AG04450 (cell line): ENCODE data around the gene FANCC. TPM values are rescaled to one million over a fixed set of nuclear protein-coding genes. Genes with fewer than 3 reads are reported as not detected.

ENCODE experiments used
- CTCF ChIA-PET: fragments of 300-600, 350-600 bp; formaldehyde crosslinking; extraction: SDS; loops from one replicate; lab custom pipeline; 2022; ENCODE audit warnings: antibody characterized with exemption, inconsistent platforms; lab: Charles Lee
- POLR2A ChIA-PET: fragments of 350-600 bp; formaldehyde crosslinking; extraction: SDS; loops from one replicate; lab custom pipeline; 2021; ENCODE audit warnings: antibody characterized with exemption, inconsistent platforms; lab: Yijun Ruan, JAX
- DNase-seq: peaks from one replicate; pipeline ENCODE4 v3.0.0-alpha.2; 2011; ENCODE audit warnings: low read depth, low spot score
- H3K27ac ChIP-seq: one replicate; pipeline ENCODE4 v1.5.1; 2012; ENCODE audit warnings: low read depth, low read length, control low read depth
- H3K27me3 ChIP-seq: one replicate; pipeline ENCODE4 v1.6.0; 2012; ENCODE audit warnings: low read length; ENCODE audit not compliant: control insufficient read depth, insufficient read depth
- H3K4me3 ChIP-seq: 2 replicates; pipeline ENCODE4 v1.5.1; 2011; ENCODE audit warnings: mild to moderate bottlenecking, low read depth, low read length, control low read depth
- H3K9me3 ChIP-seq: 2 replicates; pipeline ENCODE4 v1.5.1; 2012; ENCODE audit warnings: low read length; ENCODE audit not compliant: control insufficient read depth, insufficient read depth
- polyA plus RNA-seq: library from polyadenylated mRNA; depleted of rRNA; stranded (reverse); fragments of >200 nt; gene quantifications from 2 replicates; pipeline ENCODE4 v1.2.3, GENCODE V29; 2011
- TF ChIP-seq, protein P1 (sequence below): IDR thresholded peaks from 2 replicates; pipeline ENCODE4 v1.5.1; 2011; ENCODE audit warnings: low read depth, low read length, control low read depth, inconsistent platforms

FANCC gene
- polyA plus RNA-seq, 1 experiment = 10.8 TPM

DNA sequence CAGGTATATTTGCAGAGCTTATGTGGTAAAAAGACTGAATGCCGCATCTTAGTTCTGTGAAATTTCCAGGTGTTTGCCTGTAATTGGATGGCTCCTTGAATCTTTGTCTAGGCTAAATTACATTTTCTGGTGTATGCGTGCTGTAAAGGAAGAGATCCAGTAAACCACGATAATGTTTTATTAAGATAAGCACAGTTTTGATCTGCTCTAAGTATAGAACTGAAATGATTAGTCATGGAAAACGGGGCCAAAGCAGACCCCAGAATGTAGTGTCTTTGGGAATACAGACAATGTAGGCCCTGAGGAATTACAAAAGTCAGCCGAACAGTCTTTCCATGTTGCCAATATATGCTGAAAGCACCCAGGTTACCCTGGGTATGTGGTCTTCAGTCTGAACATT lies 257.3 kb downstream of the FANCC start:
- H3K9me3 ChIP-seq = no peaks in the 10 kb centered on the region; the same call in 1 of the 2 replicates
- H3K27ac ChIP-seq = no peak overlapping the region
- TF ChIP-seq, protein P1, sequence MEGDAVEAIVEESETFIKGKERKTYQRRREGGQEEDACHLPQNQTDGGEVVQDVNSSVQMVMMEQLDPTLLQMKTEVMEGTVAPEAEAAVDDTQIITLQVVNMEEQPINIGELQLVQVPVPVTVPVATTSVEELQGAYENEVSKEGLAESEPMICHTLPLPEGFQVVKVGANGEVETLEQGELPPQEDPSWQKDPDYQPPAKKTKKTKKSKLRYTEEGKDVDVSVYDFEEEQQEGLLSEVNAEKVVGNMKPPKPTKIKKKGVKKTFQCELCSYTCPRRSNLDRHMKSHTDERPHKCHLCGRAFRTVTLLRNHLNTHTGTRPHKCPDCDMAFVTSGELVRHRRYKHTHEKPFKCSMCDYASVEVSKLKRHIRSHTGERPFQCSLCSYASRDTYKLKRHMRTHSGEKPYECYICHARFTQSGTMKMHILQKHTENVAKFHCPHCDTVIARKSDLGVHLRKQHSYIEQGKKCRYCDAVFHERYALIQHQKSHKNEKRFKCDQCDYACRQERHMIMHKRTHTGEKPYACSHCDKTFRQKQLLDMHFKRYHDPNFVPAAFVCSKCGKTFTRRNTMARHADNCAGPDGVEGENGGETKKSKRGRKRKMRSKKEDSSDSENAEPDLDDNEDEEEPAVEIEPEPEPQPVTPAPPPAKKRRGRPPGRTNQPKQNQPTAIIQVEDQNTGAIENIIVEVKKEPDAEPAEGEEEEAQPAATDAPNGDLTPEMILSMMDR = no peak
- ChIA-PET CTCF (interaction anchor here (1.0 to 1.2 kb wide), 2 partner anchors 11 to 71 kb away, joined by 3 to 5 read pairs; no protein-coding TSS in a partner anchor), POLR2A (no interaction called here)
- no peak for DNase-seq
- H3K4me3 ChIP-seq = no peak overlapping the region
- H3K27me3 ChIP-seq = no peaks in the 10 kb centered on the region

DNA sequence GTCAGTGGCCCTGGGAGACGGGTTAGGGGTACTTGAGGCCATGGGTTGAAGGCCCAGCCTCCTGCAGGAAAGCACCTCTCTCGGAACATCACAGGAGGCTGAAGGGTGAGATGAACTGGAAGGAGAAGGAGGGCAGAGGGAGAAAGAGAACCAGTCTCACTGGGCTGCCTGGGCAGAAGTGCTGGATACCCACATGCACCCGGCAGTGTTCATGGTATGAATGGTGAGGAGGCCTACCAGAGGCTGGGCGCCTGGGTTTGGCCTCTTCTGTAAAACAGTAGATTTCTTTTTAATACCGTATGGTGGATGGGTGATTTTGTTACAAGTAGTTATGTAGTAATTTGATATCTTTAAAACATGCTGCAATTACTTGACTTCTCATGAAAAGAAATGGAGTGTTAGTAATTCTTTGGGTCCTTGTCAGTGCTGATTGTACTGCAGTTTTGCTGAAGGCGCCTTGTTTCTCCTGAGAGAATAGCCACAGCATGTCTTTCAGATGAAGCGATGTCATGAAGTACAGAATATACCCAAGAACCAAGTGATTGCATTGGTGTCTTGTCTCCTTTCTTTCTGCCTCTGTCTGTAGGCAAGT lies 258.6 kb downstream of the FANCC start:
- Histone ChIP-seq H3K27ac (peak overlapping the region; percentile 33), H3K4me3 (no peak overlapping the region), H3K27me3 (no peaks in the 10 kb centered on the region), H3K9me3 (no peaks in the 10 kb centered on the region; the same call in 1 of the 2 replicates)
- POLR2A ChIA-PET = interaction anchor here (0.6 kb wide), 1 partner anchor 278 kb away, joined by 5 read pairs; no protein-coding TSS in a partner anchor
- TF ChIP-seq, protein P1 = no peak
- no peak for DNase-seq
- CTCF ChIA-PET = interaction anchor here (1.0 to 1.2 kb wide), 2 partner anchors 12 to 73 kb away, joined by 3 to 5 read pairs; no protein-coding TSS in a partner anchor

DNA sequence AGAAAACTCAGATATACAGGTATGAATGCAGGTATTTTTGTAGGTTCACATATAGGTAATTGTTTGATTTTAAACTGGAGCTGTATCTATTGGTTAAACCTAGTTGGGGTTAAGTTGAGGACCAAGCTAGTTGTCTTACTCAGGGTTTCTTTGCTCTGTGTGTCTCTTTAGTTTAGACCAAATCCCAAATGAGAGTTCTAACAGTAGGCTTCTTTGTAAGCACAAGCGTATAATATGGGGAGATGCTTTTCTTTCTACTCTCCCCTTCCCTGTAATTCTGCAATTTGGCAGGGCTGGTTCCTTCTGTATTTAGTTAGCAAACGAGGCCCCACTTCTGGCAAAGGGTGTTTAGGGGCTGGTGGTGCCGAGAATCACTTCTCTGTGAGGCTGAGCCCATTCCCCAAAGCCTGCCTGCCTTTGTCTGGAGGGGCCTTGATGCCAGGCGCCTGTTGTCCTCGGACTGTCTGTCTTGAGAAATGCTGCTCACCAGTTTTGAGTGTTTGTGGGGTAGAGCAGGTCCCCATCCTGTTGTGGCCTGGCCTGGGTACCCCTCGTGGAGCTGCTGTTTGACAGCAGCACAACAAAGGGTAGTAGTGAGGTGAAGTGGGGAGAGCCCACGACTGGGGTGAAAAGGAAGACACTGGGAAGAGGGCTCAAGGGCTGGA lies 259.3 kb downstream of the FANCC start:
- Histone ChIP-seq H3K27me3 (no peaks in the 10 kb centered on the region), H3K4me3 (no peak overlapping the region), H3K9me3 (no peaks in the 10 kb centered on the region), H3K27ac (no peak overlapping the region)
- TF ChIP-seq, protein P1 = no peak
- ChIA-PET CTCF (interaction anchor here (0.5 to 1.8 kb wide), 4 partner anchors 86 to 867 kb away, joined by 3 to 9 read pairs (median 4); no protein-coding TSS in a partner anchor), POLR2A (interaction anchor here (0.6 to 1.6 kb wide), 2 partner anchors 122 to 278 kb away, joined by 4 to 5 read pairs; no protein-coding TSS in a partner anchor)
- DNase-seq = no peak

DNA sequence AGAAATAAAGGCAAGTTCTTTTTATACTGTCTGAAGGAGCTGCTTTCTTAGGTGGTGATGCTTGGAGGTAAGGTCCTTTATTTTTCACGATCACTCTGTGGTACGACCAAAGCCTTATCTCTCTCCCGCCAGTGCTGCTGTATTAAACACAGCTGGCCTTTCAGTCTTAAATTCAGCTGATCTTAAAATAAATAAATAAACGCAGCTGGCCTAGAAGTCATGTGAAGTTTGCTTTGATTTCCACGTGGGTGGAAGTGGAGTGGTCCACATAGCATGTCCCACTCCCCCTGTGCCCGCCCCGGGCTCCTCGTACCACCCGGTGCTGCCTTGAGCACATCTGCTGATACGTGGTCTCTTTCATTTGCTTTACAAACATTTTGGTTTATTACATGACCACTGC lies 260.4 kb downstream of the FANCC start:
- Histone ChIP-seq H3K9me3 (no peaks in the 10 kb centered on the region), H3K27ac (peak overlapping the region; percentile 75), H3K4me3 (peak overlapping the region; percentile 52), H3K27me3 (no peaks in the 10 kb centered on the region)
- ChIA-PET POLR2A (interaction anchor here (0.6 to 1.6 kb wide), 5 partner anchors 29 to 121 kb away, joined by 3 to 6 read pairs (median 4); no protein-coding TSS in a partner anchor), CTCF (interaction anchor here (0.7 to 1.8 kb wide), 2 partner anchors 74 to 376 kb away, joined by 3 to 9 read pairs; no protein-coding TSS in a partner anchor)
- TF ChIP-seq, protein P1 = no peak
- peak; percentile 67 for DNase-seq
